Body of pancreas (tissue), 4 donors: ENCODE data around the gene USP32.

Source experiments
- CTCF ChIP-seq, 7 experiments: fragments of 450-650 bp in 4 of 7; fragments of 200-600 bp in 3 of 7; sonication (generic) in 3 of 7; IDR thresholded peaks; one replicate each; pipeline ENCODE4 v1.5.1; 2016 to 2019; ENCODE audit warnings: antibody characterized with exemption in 7 of 7
- POLR2A ChIP-seq, 3 donors: fragments of 450-650 bp; IDR thresholded peaks; one replicate each; pipeline ENCODE4 v1.6.1; 2016; ENCODE audit warnings: antibody characterized with exemption in 3 of 3, mild to moderate bottlenecking in 2 of 3

GRCh38 chr17:60323754-60324153 lies 68.2 kb downstream of the USP32 start:
- TF ChIP-seq CTCF (IDR thresholded peaks at IDR 0.05), result no peak
- TF ChIP-seq POLR2A (IDR thresholded peaks at IDR 0.05), result no peak
